BE2C (cell line): ENCODE data around the gene CCNF.

ENCODE experiments used
- DNase-seq: peaks from one replicate; pipeline ENCODE4 v3.0.0-alpha.2; 2020
- H3K27me3 ChIP-seq: fragments of 250-450 bp; sonication (Bioruptor Pico); 2 replicates; pipeline ENCODE4 v1.5.1; 2020; ENCODE audit warnings: mild to moderate bottlenecking
- H3K36me3 ChIP-seq: fragments of 250-450 bp; sonication (Bioruptor Pico); 2 replicates; pipeline ENCODE4 v1.5.1; 2020; ENCODE audit warnings: mild to moderate bottlenecking
- H3K4me1 ChIP-seq: fragments of 250-450 bp; sonication (Bioruptor Pico); 2 replicates; pipeline ENCODE4 v1.5.1; 2020
- H3K4me3 ChIP-seq: 2 replicates; pipeline ENCODE4 v1.5.1; 2011; ENCODE audit warnings: low read depth, low read length
- H3K9me3 ChIP-seq: fragments of 250-450 bp; sonication (Bioruptor Pico); 2 replicates; pipeline ENCODE4 v1.5.1; 2020
- CTCF ChIP-seq: IDR thresholded peaks from 2 replicates; pipeline ENCODE4 v1.5.1; 2012; ENCODE audit warnings: mild to moderate bottlenecking, low read depth, low read length

CCNF gene

GRCh38 chr16:2501946-2502895, 73.0 kb downstream of the CCNF start:
- DNase-seq = no peak
- H3K36me3 ChIP-seq = peaks cover 20% of the 10 kb centered on the region
- no peaks in the 10 kb centered on the region for H3K27me3 ChIP-seq
- H3K4me3 ChIP-seq = no peak overlapping the region; the same call in 1 of the 2 replicates
- TF ChIP-seq CTCF = no peak
- peaks cover 21% of the 10 kb centered on the region for H3K4me1 ChIP-seq
- no peaks in the 10 kb centered on the region for H3K9me3 ChIP-seq

- no peak overlapping the region for H3K4me3 ChIP-seq
- no peaks in the 10 kb centered on the region; the same call in 1 of the 2 replicates for H3K36me3 ChIP-seq
- no peak for DNase-seq
- no peak for TF ChIP-seq CTCF
- H3K9me3 ChIP-seq = no peaks in the 10 kb centered on the region
- peaks cover 13% of the 10 kb centered on the region for H3K4me1 ChIP-seq
- H3K27me3 ChIP-seq = no peaks in the 10 kb centered on the region
Measured at GRCh38 chr16:2505695-2506094, 76.4 kb downstream of the CCNF start.

- DNase-seq = no peak
- Histone ChIP-seq H3K9me3 (no peaks in the 10 kb centered on the region), H3K4me1 (peaks cover 7% of the 10 kb centered on the region), H3K27me3 (no peaks in the 10 kb centered on the region), H3K4me3 (no peak overlapping the region), H3K36me3 (no peaks in the 10 kb centered on the region; the same call in 1 of the 2 replicates)
- TF ChIP-seq CTCF = no peak
Measured at GRCh38 chr16:2507052-2507659, 77.9 kb downstream of the CCNF start.

- Histone ChIP-seq H3K4me3 (no peak overlapping the region), H3K4me1 (peaks cover 4% of the 10 kb centered on the region; the same call in 1 of the 2 replicates), H3K9me3 (no peaks in the 10 kb centered on the region), H3K36me3 (no peaks in the 10 kb centered on the region; the same call in 1 of the 2 replicates), H3K27me3 (no peaks in the 10 kb centered on the region)
- TF ChIP-seq CTCF = no peak
- no peak for DNase-seq
Measured at GRCh38 chr16:2507665-2508064, 78.4 kb downstream of the CCNF start.
